ENCODE results near the gene ERN2.

Gene ERN2

DNA sequence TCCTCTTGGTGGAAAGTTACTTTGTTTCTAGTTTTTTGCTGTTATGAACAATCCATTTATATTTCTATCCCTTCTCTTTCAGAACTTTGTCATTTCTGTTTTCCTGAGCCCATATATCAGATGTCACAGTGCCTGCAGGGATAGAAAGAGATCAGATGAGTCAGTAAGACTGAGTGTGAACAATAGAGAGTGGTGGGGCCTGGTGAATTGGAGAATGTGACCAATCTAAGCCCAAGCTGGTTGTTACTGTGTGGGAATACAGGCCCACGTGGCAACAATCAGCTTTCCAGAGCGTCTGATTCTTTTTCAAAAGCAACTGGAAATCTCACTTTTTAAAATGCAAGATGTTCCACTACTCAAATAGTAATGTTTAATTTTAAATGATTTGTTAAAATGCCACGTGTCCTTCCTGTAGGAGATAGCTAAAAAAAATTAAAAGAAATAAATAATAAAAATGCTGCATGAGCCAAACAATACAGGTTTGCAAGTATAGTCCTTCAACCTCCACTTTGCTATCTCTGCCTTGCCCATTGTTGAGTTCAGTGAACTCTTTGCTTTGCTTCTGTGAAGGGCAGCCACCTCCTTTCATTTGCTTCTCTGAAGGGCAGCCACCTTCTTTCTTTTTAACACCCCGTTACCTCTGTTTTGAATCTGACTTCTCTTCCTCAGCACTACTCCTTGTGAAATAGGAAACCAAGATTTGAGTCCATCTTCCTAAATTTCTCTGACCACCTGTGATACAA lies 62.2 kb downstream of the ERN2 start:
- in situ Hi-C loops (cut with MboI; ENCODE audit: low sequenced_read_pairs), result no loop called here

DNA sequence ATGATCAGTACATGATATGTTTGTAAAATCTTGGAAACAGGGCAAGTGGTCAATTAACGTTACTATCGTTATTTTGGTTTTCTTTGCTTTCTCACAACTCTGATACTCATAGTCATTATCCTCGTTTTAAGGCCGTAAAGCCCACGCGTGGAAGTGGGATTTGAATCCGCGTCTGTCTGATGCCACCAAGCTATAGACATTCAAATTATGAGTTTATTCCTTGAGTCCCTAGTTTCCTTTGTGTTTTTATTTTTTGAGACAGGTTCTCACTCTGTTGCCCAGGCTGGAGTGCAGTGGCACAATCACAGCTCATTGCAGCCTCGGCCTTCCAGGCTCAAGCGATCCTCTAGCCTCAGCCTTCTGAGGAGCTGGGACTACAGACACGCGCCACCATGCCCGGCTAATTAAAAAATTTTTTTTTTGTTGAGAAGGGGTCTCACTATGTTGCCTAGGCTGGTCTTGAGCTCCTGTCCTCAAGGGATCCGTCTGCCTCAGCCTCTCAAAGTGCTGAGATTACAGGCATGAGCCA lies 70.7 kb downstream of the ERN2 start:
- in situ Hi-C loops (cut with MboI; ENCODE audit: low sequenced_read_pairs), result no loop called here

DNA sequence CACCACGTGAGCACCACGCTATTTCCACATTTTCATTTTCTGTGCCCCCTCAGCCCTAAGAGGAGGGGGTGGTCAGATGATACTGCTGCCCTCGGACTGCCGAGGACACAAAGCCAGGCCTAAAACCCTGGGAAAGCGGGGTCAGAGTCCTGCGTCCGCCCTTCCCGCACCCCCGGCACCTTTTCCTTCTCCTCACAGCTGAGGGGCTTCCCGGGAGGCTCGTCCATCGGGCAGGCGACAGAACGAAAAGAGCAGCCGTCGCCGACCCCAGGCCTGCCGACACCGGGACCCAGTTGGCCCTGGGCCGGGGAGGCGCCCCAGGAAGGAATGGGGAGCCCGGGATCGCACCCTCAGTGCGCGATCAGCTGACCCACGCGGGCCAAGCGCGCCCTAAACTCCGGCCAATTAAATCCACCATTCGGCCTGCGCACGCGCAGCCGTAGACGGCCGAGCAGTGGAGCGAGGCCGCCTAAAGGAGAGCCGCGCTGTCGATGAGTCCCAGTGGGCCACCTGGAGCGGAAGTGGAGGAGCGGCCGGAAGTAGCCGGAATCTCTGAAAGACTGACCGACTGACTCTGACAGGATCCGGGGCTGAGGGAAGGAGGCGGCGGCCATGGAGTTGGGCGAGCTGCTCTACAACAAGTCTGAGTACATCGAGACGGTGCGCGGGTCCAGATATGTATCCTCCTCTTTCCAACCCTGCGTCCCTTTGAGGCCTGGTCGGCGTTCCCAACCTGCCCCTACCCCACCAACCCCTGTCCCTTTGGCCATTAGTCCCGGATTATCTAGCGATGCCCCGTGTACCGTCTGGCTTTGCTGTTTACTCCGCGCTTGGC lies 71.9 kb downstream of the ERN2 start, which contains the start of the genes DCTN5 and PALB2:
DCTN5 (plus strand) TSS at position 536 of the 835 bp plus-strand sequence; CDS start at position 613, 77 bp downstream.
PALB2 (minus strand) TSS at position 380 of the 835 bp plus-strand sequence; CDS start at position 227, 153 bp downstream.
- in situ Hi-C loops (cut with MboI; ENCODE audit: low sequenced_read_pairs), result no loop called here

DNA sequence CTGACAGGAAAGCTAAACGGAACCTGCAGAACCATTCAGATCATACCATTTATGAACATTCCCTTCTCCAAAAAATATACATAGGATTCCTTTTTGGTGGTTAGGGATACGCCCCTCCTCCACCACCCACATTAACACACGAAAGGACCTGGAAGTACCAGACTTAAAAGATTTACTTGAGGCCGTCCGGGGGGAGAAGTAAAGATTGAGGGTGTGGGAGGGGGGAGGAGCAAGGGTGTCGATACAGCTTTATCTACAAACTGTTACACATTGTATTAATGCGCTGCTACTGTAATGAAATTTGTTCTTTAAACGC lies 72.4 kb downstream of the ERN2 start:
- in situ Hi-C loops (cut with MboI; ENCODE audit: low sequenced_read_pairs), result no loop called here

Measured in HL-60/S4 (cell line).